PC-3 (cell line): ENCODE measurements around the gene SLC16A3.

ENCODE experiments used
- EZH2phosphoT487 ChIP-seq: fragments of 300-600 bp; sonication (generic); IDR thresholded peaks from 2 replicates; pipeline ENCODE4 v1.6.1; 2018; ENCODE audit warnings: mild to moderate bottlenecking, antibody characterized with exemption, low read length, borderline replicate concordance
- TF ChIP-seq, protein P1 (sequence below): fragments of 300-600 bp; sonication (generic); conservative IDR thresholded peaks from 2 replicates; pipeline ENCODE4 v1.5.1; 2017; ENCODE audit warnings: antibody characterized with exemption, low read depth, mild to moderate bottlenecking, low read length

- TF ChIP-seq, protein P1, sequence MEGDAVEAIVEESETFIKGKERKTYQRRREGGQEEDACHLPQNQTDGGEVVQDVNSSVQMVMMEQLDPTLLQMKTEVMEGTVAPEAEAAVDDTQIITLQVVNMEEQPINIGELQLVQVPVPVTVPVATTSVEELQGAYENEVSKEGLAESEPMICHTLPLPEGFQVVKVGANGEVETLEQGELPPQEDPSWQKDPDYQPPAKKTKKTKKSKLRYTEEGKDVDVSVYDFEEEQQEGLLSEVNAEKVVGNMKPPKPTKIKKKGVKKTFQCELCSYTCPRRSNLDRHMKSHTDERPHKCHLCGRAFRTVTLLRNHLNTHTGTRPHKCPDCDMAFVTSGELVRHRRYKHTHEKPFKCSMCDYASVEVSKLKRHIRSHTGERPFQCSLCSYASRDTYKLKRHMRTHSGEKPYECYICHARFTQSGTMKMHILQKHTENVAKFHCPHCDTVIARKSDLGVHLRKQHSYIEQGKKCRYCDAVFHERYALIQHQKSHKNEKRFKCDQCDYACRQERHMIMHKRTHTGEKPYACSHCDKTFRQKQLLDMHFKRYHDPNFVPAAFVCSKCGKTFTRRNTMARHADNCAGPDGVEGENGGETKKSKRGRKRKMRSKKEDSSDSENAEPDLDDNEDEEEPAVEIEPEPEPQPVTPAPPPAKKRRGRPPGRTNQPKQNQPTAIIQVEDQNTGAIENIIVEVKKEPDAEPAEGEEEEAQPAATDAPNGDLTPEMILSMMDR, result no peak
- TF ChIP-seq EZH2phosphoT487, result no peak
Measured at GRCh38 chr17:82275326-82275725, 46.5 kb downstream of the SLC16A3 start.
